ENCODE results near the gene MYOF.
A peak's percentile ranks its signal among the peaks of the same experiment; 100 is the strongest.
"Not testable (repeated sequence)": the region's sequence is repeated elsewhere in the genome, so short reads cannot be mapped to it uniquely, and the experiment has no call there.

The MYOF gene

GRCh38 chr10:93299606-93300287, 182.4 kb downstream of the MYOF start:
- DNase-seq (ENCODE audit: low read depth in 3 of 3): no peak

GRCh38 chr10:93299195-93299594, 182.9 kb downstream of the MYOF start:
- no peak for DNase-seq (ENCODE audit: low read depth in 3 of 3)

GRCh38 chr10:93296151-93296550, 186.0 kb downstream of the MYOF start:
- no peak for DNase-seq (ENCODE audit: low read depth in 3 of 3)

- no peak for DNase-seq (ENCODE audit: low read depth in 3 of 3)
Observed at GRCh38 chr10:93293999-93294398, 188.1 kb downstream of the MYOF start.

GRCh38 chr10:93290661-93291354, 191.3 kb downstream of the MYOF start:
- DNase-seq (ENCODE audit: low read depth in 3 of 3): no peak

- peak; percentile 15 to 54 (median 42) for DNase-seq (ENCODE audit: low read depth in 3 of 3)
Observed at GRCh38 chr10:93288679-93289634, 193.2 kb downstream of the MYOF start.

- no peak for DNase-seq (ENCODE audit: low read depth in 3 of 3)
Observed at GRCh38 chr10:93287775-93288174, 194.4 kb downstream of the MYOF start.

GRCh38 chr10:93284246-93284645, 197.9 kb downstream of the MYOF start:
- not testable (repeated sequence) for DNase-seq (ENCODE audit: low read depth in 3 of 3)

GRCh38 chr10:93281367-93281720, 200.8 kb downstream of the MYOF start:
- no peak for DNase-seq (ENCODE audit: low read depth in 3 of 3)

- no peak for DNase-seq (ENCODE audit: low read depth in 3 of 3)
Observed at GRCh38 chr10:93280699-93281366, 201.3 kb downstream of the MYOF start.

GRCh38 chr10:93280121-93280698, 201.9 kb downstream of the MYOF start:
- no peak for DNase-seq (ENCODE audit: low read depth in 3 of 3)

GRCh38 chr10:93277360-93277759, 204.8 kb downstream of the MYOF start:
- DNase-seq (ENCODE audit: low read depth in 3 of 3): no peak

GRCh38 chr10:93274419-93274818, 207.7 kb downstream of the MYOF start:
- DNase-seq (ENCODE audit: low read depth in 3 of 3): no peak

GRCh38 chr10:93272884-93273675, 209.1 kb downstream of the MYOF start:
- DNase-seq (ENCODE audit: low read depth in 3 of 3): no peak

GRCh38 chr10:93271347-93271746, 210.8 kb downstream of the MYOF start:
- no peak for DNase-seq (ENCODE audit: low read depth in 3 of 3)

GRCh38 chr10:93269281-93269680, 212.9 kb downstream of the MYOF start:
- no peak for DNase-seq (ENCODE audit: low read depth in 3 of 3)

- DNase-seq (ENCODE audit: low read depth in 3 of 3): no peak
Observed at GRCh38 chr10:93268021-93268420, 214.1 kb downstream of the MYOF start.

GRCh38 chr10:93267521-93267920, 214.6 kb downstream of the MYOF start:
- no peak for DNase-seq (ENCODE audit: low read depth in 3 of 3)

GRCh38 chr10:93266858-93267257, 215.3 kb downstream of the MYOF start:
- DNase-seq (ENCODE audit: low read depth in 3 of 3): no peak

- DNase-seq (ENCODE audit: low read depth in 3 of 3): no peak
Observed at GRCh38 chr10:93261961-93262610, 220.0 kb downstream of the MYOF start.

Measured in stimulated activated CD4-positive, alpha-beta T cell treated with anti-CD3 and anti-CD28 coated beads, TNF-alpha, amount 100 ng/mL, for 24 hours (primary cell).